ENCODE data around the gene NFATC3.
A peak's percentile ranks its signal among the peaks of the same experiment; 100 is the strongest.

NFATC3 gene

GRCh38 chr16:68083861-68084503 is 1.2 kb upstream of the NFATC3 start:
- H3K4me1 ChIP-seq (ENCODE audit: insufficient read depth, low read length) = peaks cover 48% of the 10 kb centered on the region
- peak overlapping the region; percentile 88 to 95 for H3K4me3 ChIP-seq (ENCODE audit: low read depth in 1 of 2, low read length in 2 of 2)
- peaks cover 2% of the 10 kb centered on the region for H3K36me3 ChIP-seq (ENCODE audit: insufficient read depth, low read length)
- H3K27me3 ChIP-seq (ENCODE audit: control insufficient read depth in 1 of 2, insufficient read depth in 2 of 2, low read length in 2 of 2) = no peaks in the 10 kb centered on the region
- H3K9me3 ChIP-seq (ENCODE audit: low read length) = no peaks in the 10 kb centered on the region
- H3K27ac ChIP-seq (ENCODE audit: low read depth, low read length) = peak overlapping the region; percentile 99
- H3K9ac ChIP-seq (ENCODE audit: low read length) = peak overlapping the region; percentile 98

GRCh38 chr16:68084504-68085258 is 489 bp upstream of the NFATC3 start:
- H3K27ac ChIP-seq (ENCODE audit: low read depth, low read length) = peak overlapping the region; percentile 99
- peak overlapping the region; percentile 98 for H3K9ac ChIP-seq (ENCODE audit: low read length)
- H3K4me1 ChIP-seq (ENCODE audit: insufficient read depth, low read length) = peaks cover 48% of the 10 kb centered on the region
- H3K9me3 ChIP-seq (ENCODE audit: low read length) = no peaks in the 10 kb centered on the region
- no peaks in the 10 kb centered on the region for H3K27me3 ChIP-seq (ENCODE audit: control insufficient read depth in 1 of 2, insufficient read depth in 2 of 2, low read length in 2 of 2)
- H3K4me3 ChIP-seq (ENCODE audit: low read depth in 1 of 2, low read length in 2 of 2) = peak overlapping the region; percentile 88 to 95
- H3K36me3 ChIP-seq (ENCODE audit: insufficient read depth, low read length) = no peaks in the 10 kb centered on the region

- Histone ChIP-seq H3K27me3 (ENCODE audit: control insufficient read depth in 1 of 2, insufficient read depth in 2 of 2, low read length in 2 of 2) (no peaks in the 10 kb centered on the region), H3K9me3 (ENCODE audit: low read length) (no peaks in the 10 kb centered on the region), H3K4me1 (ENCODE audit: insufficient read depth, low read length) (peaks cover 49% of the 10 kb centered on the region), H3K4me3 (ENCODE audit: low read depth in 1 of 2, low read length in 2 of 2) (peak overlapping the region; percentile 80 to 85), H3K27ac (ENCODE audit: low read depth, low read length) (peak overlapping the region; percentile 89), H3K9ac (ENCODE audit: low read length) (peak overlapping the region; percentile 83), H3K36me3 (ENCODE audit: insufficient read depth, low read length) (no peaks in the 10 kb centered on the region)
Measured at GRCh38 chr16:68086336-68086841, 1.2 kb downstream of the NFATC3 start.

DNA sequence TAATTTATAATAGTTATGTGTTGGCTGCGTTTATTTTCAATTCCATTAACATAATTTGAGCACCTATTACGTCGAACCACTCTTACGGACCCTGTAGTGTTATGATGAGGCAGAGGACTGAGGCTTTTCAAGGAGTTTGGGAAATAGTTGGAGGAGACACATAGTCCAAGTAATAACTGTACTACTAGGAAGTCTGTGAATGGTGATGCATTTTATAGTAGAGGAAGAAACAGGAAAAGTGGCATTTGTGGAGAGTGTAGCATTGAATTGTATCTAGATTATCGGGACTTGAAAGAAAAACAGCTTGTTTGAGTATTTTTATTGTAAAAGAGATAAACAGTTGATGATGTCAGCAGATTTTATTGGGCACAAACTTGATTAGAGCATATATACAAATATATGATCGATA is 1.7 kb downstream of the NFATC3 start:
- H3K27me3 ChIP-seq (ENCODE audit: control insufficient read depth in 1 of 2, insufficient read depth in 2 of 2, low read length in 2 of 2) = no peaks in the 10 kb centered on the region
- H3K4me3 ChIP-seq (ENCODE audit: low read depth in 1 of 2, low read length in 2 of 2) = peak overlapping the region; percentile 80 to 85
- no peaks in the 10 kb centered on the region for H3K9me3 ChIP-seq (ENCODE audit: low read length)
- H3K36me3 ChIP-seq (ENCODE audit: insufficient read depth, low read length) = no peaks in the 10 kb centered on the region
- H3K4me1 ChIP-seq (ENCODE audit: insufficient read depth, low read length) = peaks cover 54% of the 10 kb centered on the region
- peak overlapping the region; percentile 83 for H3K9ac ChIP-seq (ENCODE audit: low read length)
- H3K27ac ChIP-seq (ENCODE audit: low read depth, low read length) = peak overlapping the region; percentile 89

GRCh38 chr16:68087688-68088087 is 2.5 kb downstream of the NFATC3 start:
- Histone ChIP-seq H3K4me3 (ENCODE audit: low read depth in 1 of 2, low read length in 2 of 2) (no peak overlapping the region), H3K36me3 (ENCODE audit: insufficient read depth, low read length) (no peaks in the 10 kb centered on the region), H3K27me3 (ENCODE audit: control insufficient read depth in 1 of 2, insufficient read depth in 2 of 2, low read length in 2 of 2) (no peaks in the 10 kb centered on the region), H3K4me1 (ENCODE audit: insufficient read depth, low read length) (peaks cover 50% of the 10 kb centered on the region), H3K9me3 (ENCODE audit: low read length) (no peaks in the 10 kb centered on the region), H3K9ac (ENCODE audit: low read length) (no peak overlapping the region), H3K27ac (ENCODE audit: low read depth, low read length) (no peak overlapping the region)

DNA sequence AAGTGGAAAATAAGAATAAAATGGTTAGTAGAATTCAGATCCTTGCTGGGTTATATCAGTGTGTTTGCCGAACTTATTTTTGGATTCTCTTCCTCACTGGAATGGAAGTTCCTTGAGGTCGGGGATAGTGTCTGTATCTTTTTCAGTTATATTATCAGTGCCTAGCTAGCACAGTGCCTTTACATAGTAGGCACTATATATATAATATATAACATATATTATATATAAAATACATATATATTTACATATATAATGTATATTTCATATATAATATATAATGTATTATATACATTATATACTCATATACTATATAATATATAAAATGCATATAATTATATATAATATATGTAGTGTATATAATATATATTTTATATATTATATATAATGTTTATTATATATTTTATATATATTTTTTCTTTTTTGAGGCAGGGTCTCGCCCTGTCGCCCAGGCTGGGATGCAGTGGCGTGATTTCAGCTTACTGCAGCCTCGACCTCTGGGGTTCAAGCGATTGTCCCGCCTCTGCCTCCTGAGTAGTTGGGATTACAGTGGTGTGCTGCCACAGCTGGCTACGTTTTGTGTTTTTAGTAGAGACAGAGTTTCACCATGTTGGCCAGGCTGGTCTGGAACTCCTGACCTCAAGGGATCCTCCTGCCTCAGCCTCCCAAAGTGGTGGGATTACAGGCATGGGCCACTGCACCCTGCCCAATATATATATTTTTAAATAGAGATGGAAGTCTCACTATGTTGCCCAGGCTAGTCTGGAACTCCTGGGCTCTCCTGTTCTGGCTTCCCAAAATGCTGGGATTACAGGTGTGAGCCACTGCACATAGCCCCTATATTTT is 3.2 kb downstream of the NFATC3 start:
- no peaks in the 10 kb centered on the region for H3K36me3 ChIP-seq (ENCODE audit: insufficient read depth, low read length)
- H3K4me3 ChIP-seq (ENCODE audit: low read depth in 1 of 2, low read length in 2 of 2) = no peak overlapping the region
- H3K4me1 ChIP-seq (ENCODE audit: insufficient read depth, low read length) = peaks cover 50% of the 10 kb centered on the region
- no peak overlapping the region for H3K27ac ChIP-seq (ENCODE audit: low read depth, low read length)
- H3K9ac ChIP-seq (ENCODE audit: low read length) = no peak overlapping the region
- no peaks in the 10 kb centered on the region for H3K27me3 ChIP-seq (ENCODE audit: control insufficient read depth in 1 of 2, insufficient read depth in 2 of 2, low read length in 2 of 2)
- H3K9me3 ChIP-seq (ENCODE audit: low read length) = no peaks in the 10 kb centered on the region

- Histone ChIP-seq H3K36me3 (ENCODE audit: insufficient read depth, low read length) (no peaks in the 10 kb centered on the region), H3K27me3 (ENCODE audit: control insufficient read depth in 1 of 2, insufficient read depth in 2 of 2, low read length in 2 of 2) (no peaks in the 10 kb centered on the region), H3K4me1 (ENCODE audit: insufficient read depth, low read length) (peaks cover 43% of the 10 kb centered on the region), H3K27ac (ENCODE audit: low read depth, low read length) (no peak overlapping the region), H3K4me3 (ENCODE audit: low read depth in 1 of 2, low read length in 2 of 2) (no peak overlapping the region), H3K9me3 (ENCODE audit: low read length) (no peaks in the 10 kb centered on the region), H3K9ac (ENCODE audit: low read length) (no peak overlapping the region)
Measured at GRCh38 chr16:68089067-68089466, 3.9 kb downstream of the NFATC3 start.

- Histone ChIP-seq H3K4me3 (ENCODE audit: low read depth in 1 of 2, low read length in 2 of 2) (no peak overlapping the region), H3K9me3 (ENCODE audit: low read length) (no peaks in the 10 kb centered on the region), H3K27ac (ENCODE audit: low read depth, low read length) (no peak overlapping the region), H3K9ac (ENCODE audit: low read length) (no peak overlapping the region), H3K36me3 (ENCODE audit: insufficient read depth, low read length) (no peaks in the 10 kb centered on the region), H3K27me3 (ENCODE audit: control insufficient read depth in 1 of 2, insufficient read depth in 2 of 2, low read length in 2 of 2) (no peaks in the 10 kb centered on the region), H3K4me1 (ENCODE audit: insufficient read depth, low read length) (peaks cover 42% of the 10 kb centered on the region)
Measured at GRCh38 chr16:68090130-68090529, 5.0 kb downstream of the NFATC3 start.

DNA sequence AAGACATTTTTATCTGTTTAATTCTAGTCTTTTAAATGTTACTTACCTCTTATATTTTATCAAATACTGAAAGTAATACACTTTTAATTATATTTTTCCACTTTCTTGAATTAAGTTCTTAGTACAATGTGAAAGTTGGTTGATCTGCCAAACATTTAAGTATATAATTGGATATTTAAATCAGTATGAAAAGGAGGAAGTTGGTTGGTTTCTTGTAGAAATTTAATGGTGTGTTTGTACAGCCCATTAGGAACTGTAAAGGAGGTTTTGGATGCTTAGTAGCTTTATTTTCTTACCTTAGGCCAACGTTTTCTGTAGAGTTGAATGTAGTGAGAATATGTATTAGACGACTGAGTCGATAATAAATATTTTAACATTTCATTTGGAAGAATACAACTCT is 5.4 kb downstream of the NFATC3 start:
- Histone ChIP-seq H3K4me1 (ENCODE audit: insufficient read depth, low read length) (peaks cover 45% of the 10 kb centered on the region), H3K27ac (ENCODE audit: low read depth, low read length) (no peak overlapping the region), H3K27me3 (ENCODE audit: control insufficient read depth in 1 of 2, insufficient read depth in 2 of 2, low read length in 2 of 2) (no peaks in the 10 kb centered on the region), H3K9ac (ENCODE audit: low read length) (no peak overlapping the region), H3K4me3 (ENCODE audit: low read depth in 1 of 2, low read length in 2 of 2) (no peak overlapping the region), H3K36me3 (ENCODE audit: insufficient read depth, low read length) (no peaks in the 10 kb centered on the region), H3K9me3 (ENCODE audit: low read length) (no peaks in the 10 kb centered on the region)

- H3K9me3 ChIP-seq (ENCODE audit: low read length) = no peaks in the 10 kb centered on the region
- peaks cover 44% of the 10 kb centered on the region for H3K4me1 ChIP-seq (ENCODE audit: insufficient read depth, low read length)
- H3K4me3 ChIP-seq (ENCODE audit: low read depth in 1 of 2, low read length in 2 of 2) = no peak overlapping the region
- H3K9ac ChIP-seq (ENCODE audit: low read length) = no peak overlapping the region
- H3K36me3 ChIP-seq (ENCODE audit: insufficient read depth, low read length) = no peaks in the 10 kb centered on the region
- H3K27me3 ChIP-seq (ENCODE audit: control insufficient read depth in 1 of 2, insufficient read depth in 2 of 2, low read length in 2 of 2) = no peaks in the 10 kb centered on the region
- no peak overlapping the region for H3K27ac ChIP-seq (ENCODE audit: low read depth, low read length)
Measured at GRCh38 chr16:68091380-68092261, 6.5 kb downstream of the NFATC3 start.
